ENCODE data around the gene MAP3K20. TPM values are rescaled to one million over a fixed set of nuclear protein-coding genes. Genes with fewer than 3 reads are reported as not detected.

The MAP3K20 gene
- total RNA-seq, 1 experiment from 2014 or later = 150 TPM

GRCh38 chr2:173231465-173231864 is 155.8 kb downstream of the MAP3K20 start:
- POLR2A ChIA-PET = interaction anchor here (0.9 to 1.5 kb wide), 3 partner anchors 10 to 13 kb away, joined by 3 to 4 read pairs (median 3); no protein-coding TSS in a partner anchor
- H3K27ac Mint-ChIP-seq (ENCODE audit: low read depth, unreplicated experiment) = peak overlapping the region; percentile 83
- intact Hi-C loops (cut with micrococcal nuclease) = no loop called here
- no peak for DNase-seq (ENCODE audit: unreplicated experiment)
- CTCF ChIA-PET = interaction anchor here (0.5 to 1.0 kb wide), 2 partner anchors 160 to 204 kb away, joined by 3 to 4 read pairs; no protein-coding TSS in a partner anchor
- no peaks in the 10 kb centered on the region for H3K27me3 Mint-ChIP-seq (ENCODE audit: insufficient read depth, unreplicated experiment)
- BruUV-seq (replicated peaks) = no TSS peak
- no peaks in the 10 kb centered on the region for H3K4me1 Mint-ChIP-seq (ENCODE audit: insufficient read depth, unreplicated experiment)
- peaks cover 60% of the 10 kb centered on the region for H3K36me3 Mint-ChIP-seq (ENCODE audit: insufficient read depth, unreplicated experiment)
- no peak overlapping the region for H3K4me3 Mint-ChIP-seq (ENCODE audit: unreplicated experiment)
- no peak for TF ChIP-seq CTCF (IDR thresholded peaks at IDR 0.05; ENCODE audit: unreplicated experiment)
- no peaks in the 10 kb centered on the region for H3K9me3 Mint-ChIP-seq (ENCODE audit: unreplicated experiment)

DNA sequence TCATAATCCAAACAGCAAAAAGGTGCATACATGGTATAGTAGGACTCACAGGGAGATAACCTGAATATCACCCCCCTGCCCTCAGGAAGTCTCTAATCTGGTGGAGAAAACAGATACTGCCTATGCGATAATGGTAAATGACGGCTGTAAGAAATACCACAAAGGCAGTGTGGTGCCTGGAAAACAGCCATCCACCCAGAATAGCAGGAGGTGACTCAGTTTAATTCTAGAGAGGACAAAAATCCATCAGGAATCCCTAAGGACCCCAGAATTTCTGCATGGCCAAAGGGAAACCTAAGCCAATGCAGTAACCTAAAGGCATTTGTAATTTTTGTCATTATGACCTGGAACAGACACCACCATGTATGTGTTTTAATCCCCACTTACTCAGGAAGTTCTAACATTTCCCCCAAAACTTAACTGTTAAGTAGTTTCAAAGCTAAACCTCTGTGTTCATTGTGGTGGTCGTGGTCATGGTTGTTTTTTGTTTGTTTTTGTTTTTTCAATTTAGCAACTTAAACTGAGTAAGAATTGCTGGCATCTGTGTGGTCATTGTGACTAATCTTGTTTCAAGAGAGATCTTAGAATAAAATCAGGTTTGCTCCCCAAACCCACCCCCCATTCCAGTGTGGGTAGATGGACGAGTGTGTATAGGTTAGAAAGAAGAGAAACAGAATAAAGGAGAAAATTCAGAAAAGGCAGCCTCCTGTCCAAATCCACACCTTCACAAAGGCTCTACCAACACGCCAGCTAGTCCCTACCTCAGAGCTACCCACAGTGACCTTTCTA is 157.5 kb downstream of the MAP3K20 start:
- DNase-seq (ENCODE audit: unreplicated experiment) = no peak
- no peaks in the 10 kb centered on the region for H3K27me3 Mint-ChIP-seq (ENCODE audit: insufficient read depth, unreplicated experiment)
- H3K9me3 Mint-ChIP-seq (ENCODE audit: unreplicated experiment) = no peaks in the 10 kb centered on the region
- CTCF ChIA-PET = interaction anchor here (0.6 kb wide), 1 partner anchor 17 kb away, joined by 3 read pairs; no protein-coding TSS in a partner anchor
- BruUV-seq (replicated peaks) = no TSS peak
- no peaks in the 10 kb centered on the region for H3K4me1 Mint-ChIP-seq (ENCODE audit: insufficient read depth, unreplicated experiment)
- POLR2A ChIA-PET = no interaction called here
- no peak for TF ChIP-seq CTCF (IDR thresholded peaks at IDR 0.05; ENCODE audit: unreplicated experiment)
- intact Hi-C loops (cut with micrococcal nuclease) = no loop called here
- no peak overlapping the region for H3K27ac Mint-ChIP-seq (ENCODE audit: low read depth, unreplicated experiment)
- H3K4me3 Mint-ChIP-seq (ENCODE audit: unreplicated experiment) = no peak overlapping the region
- H3K36me3 Mint-ChIP-seq (ENCODE audit: insufficient read depth, unreplicated experiment) = peaks cover 77% of the 10 kb centered on the region

DNA sequence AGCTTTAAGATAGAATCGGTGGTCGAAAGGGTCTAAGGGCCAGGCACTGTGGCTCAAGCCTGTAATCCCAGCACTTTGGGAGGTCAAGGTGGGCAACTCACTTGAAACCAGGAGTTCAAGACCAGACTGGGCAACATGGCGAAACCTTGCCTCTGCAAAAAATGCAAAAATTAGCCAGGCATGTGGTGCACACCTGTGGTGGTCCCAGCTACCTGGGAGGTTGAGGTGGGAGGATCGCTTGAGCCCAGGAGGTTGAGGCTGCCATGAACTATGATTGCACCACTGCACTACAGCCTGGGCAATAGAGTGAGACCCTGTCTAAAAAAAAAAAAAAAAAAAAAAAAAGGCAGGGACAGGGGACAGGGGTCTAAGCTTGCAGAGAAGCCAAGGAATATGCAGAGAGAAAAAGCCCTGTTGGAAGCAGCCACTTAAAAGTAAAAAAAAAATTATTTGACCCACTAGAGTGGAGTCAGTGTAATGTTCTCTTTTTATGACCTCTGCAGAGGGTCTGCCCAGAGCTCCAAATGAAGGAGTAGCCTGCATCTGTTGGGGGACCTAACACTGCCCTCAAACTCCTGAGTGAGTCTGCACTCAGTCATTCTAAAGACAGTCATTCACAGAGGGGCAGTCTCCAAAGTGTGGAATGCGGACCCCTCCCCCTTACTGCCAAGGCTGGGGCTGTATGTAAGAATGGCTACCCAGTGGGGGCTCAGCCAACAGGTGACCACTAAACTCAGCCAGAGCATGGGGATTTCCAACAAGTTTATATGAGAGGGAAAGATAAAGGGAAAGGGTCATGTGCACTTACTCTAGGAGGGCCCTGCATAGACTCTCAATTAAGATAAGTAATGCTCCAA is 160.5 kb downstream of the MAP3K20 start:
- no peaks in the 10 kb centered on the region for H3K4me1 Mint-ChIP-seq (ENCODE audit: insufficient read depth, unreplicated experiment)
- intact Hi-C loops (cut with micrococcal nuclease) = no loop called here
- H3K36me3 Mint-ChIP-seq (ENCODE audit: insufficient read depth, unreplicated experiment) = peaks cover 91% of the 10 kb centered on the region
- DNase-seq (ENCODE audit: unreplicated experiment) = no peak
- TF ChIP-seq CTCF (IDR thresholded peaks at IDR 0.05; ENCODE audit: unreplicated experiment) = no peak
- no TSS peak for BruUV-seq (replicated peaks)
- no peak overlapping the region for H3K4me3 Mint-ChIP-seq (ENCODE audit: unreplicated experiment)
- H3K9me3 Mint-ChIP-seq (ENCODE audit: unreplicated experiment) = no peaks in the 10 kb centered on the region
- no peaks in the 10 kb centered on the region for H3K27me3 Mint-ChIP-seq (ENCODE audit: insufficient read depth, unreplicated experiment)
- POLR2A ChIA-PET = no interaction called here
- CTCF ChIA-PET = interaction anchor here (0.7 kb wide), 1 partner anchor 165 kb away, joined by 3 read pairs; no protein-coding TSS in a partner anchor
- no peak overlapping the region for H3K27ac Mint-ChIP-seq (ENCODE audit: low read depth, unreplicated experiment)

DNA sequence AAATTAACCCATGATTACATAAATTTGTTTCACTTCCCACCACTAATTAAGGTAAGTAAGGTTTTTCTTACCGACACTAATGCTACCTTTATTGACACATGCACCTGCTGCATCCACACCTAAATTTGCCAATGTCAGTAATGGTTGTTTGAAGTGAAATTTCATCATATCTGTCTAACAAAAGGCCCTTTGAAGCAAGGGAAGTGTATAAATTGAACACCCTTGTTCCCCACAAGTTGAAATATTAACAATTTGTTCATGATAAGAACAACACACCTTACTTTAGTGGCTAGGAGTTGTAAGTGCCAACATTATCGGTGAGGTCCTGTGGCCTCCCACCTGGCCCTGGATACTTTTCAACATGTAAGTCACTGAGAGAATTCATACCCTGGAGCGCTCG is 162.7 kb downstream of the MAP3K20 start:
- intact Hi-C loops (cut with micrococcal nuclease) = no loop called here
- no peak for TF ChIP-seq CTCF (IDR thresholded peaks at IDR 0.05; ENCODE audit: unreplicated experiment)
- no TSS peak for BruUV-seq (replicated peaks)
- ChIA-PET POLR2A (interaction anchor here (0.8 kb wide), 1 partner anchor 11 kb away, joined by 3 read pairs; no protein-coding TSS in a partner anchor), CTCF (no interaction called here)
- H3K9me3 Mint-ChIP-seq (ENCODE audit: unreplicated experiment) = no peaks in the 10 kb centered on the region
- H3K4me1 Mint-ChIP-seq (ENCODE audit: insufficient read depth, unreplicated experiment) = no peaks in the 10 kb centered on the region
- H3K36me3 Mint-ChIP-seq (ENCODE audit: insufficient read depth, unreplicated experiment) = peaks cover 87% of the 10 kb centered on the region
- no peak overlapping the region for H3K4me3 Mint-ChIP-seq (ENCODE audit: unreplicated experiment)
- no peaks in the 10 kb centered on the region for H3K27me3 Mint-ChIP-seq (ENCODE audit: insufficient read depth, unreplicated experiment)
- no peak overlapping the region for H3K27ac Mint-ChIP-seq (ENCODE audit: low read depth, unreplicated experiment)
- DNase-seq (ENCODE audit: unreplicated experiment) = no peak

Measured in MCF 10A (cell line).